Activated CD8-positive, alpha-beta memory T cell treated with anti-CD3 and anti-CD28 coated beads, Interleukin-2, amount 50 U/mL, for 24 hours (primary cell): ENCODE results near the gene MPLKIP.
"Not testable (repeated sequence)": the region's sequence is repeated elsewhere in the genome, so short reads cannot be mapped to it uniquely, and the experiment has no call there.

ENCODE experiments used
- DNase-seq: peaks from one replicate; pipeline ENCODE4 v3.0.0-alpha.2; 2020; ENCODE audit errors: extremely low read depth

The MPLKIP gene

GRCh38 chr7:40134428-40135316 is at the start of gene MPLKIP, which contains the start of gene SUGCT:
TSS of gene MPLKIP (minus strand) at chr7:40134622. CDS start at chr7:40134567, 55 bp downstream.
TSS of gene SUGCT (plus strand) at chr7:40135005.
- peak; percentile 68 for DNase-seq

- DNase-seq: no peak
These were observed 48.0 kb upstream of the MPLKIP start for GRCh38 chr7:40182452-40182851.

- no peak for DNase-seq
These were observed 42.6 kb upstream of the MPLKIP start for GRCh38 chr7:40177071-40177470.

- no peak for DNase-seq
These were observed 41.5 kb upstream of the MPLKIP start for GRCh38 chr7:40175725-40176510.

- not testable (repeated sequence) for DNase-seq
These were observed 40.8 kb upstream of the MPLKIP start for GRCh38 chr7:40175256-40175655.

GRCh38 chr7:40173121-40173520 is 38.7 kb upstream of the MPLKIP start:
- not testable (repeated sequence) for DNase-seq

- DNase-seq: not testable (repeated sequence)
These were observed 33.8 kb upstream of the MPLKIP start for GRCh38 chr7:40168266-40168665.

GRCh38 chr7:40167291-40167690 is 32.9 kb upstream of the MPLKIP start:
- DNase-seq: no peak

GRCh38 chr7:40165216-40165615 is 30.8 kb upstream of the MPLKIP start:
- no peak for DNase-seq

- DNase-seq: no peak
These were observed 28.1 kb upstream of the MPLKIP start for GRCh38 chr7:40162516-40162915.

- DNase-seq: no peak
These were observed 22.6 kb upstream of the MPLKIP start for GRCh38 chr7:40156988-40157387.

GRCh38 chr7:40151504-40151903 is 17.1 kb upstream of the MPLKIP start:
- no peak for DNase-seq

GRCh38 chr7:40148671-40149070 is 14.2 kb upstream of the MPLKIP start:
- no peak for DNase-seq

- not testable (repeated sequence) for DNase-seq
These were observed 13.8 kb upstream of the MPLKIP start for GRCh38 chr7:40148247-40148580.

- no peak for DNase-seq
These were observed 13.2 kb upstream of the MPLKIP start for GRCh38 chr7:40147371-40148246.

- not testable (repeated sequence) for DNase-seq
These were observed 11.2 kb upstream of the MPLKIP start for GRCh38 chr7:40145596-40146130.

GRCh38 chr7:40141916-40142315 is 7.5 kb upstream of the MPLKIP start:
- DNase-seq: not testable (repeated sequence)

- DNase-seq: not testable (repeated sequence)
These were observed 5.5 kb upstream of the MPLKIP start for GRCh38 chr7:40139891-40140290.

- no peak for DNase-seq
These were observed 4.6 kb upstream of the MPLKIP start for GRCh38 chr7:40138973-40139372.

GRCh38 chr7:40137563-40137962 is 3.1 kb upstream of the MPLKIP start:
- no peak for DNase-seq

- DNase-seq: no peak
These were observed 842 bp upstream of the MPLKIP start for GRCh38 chr7:40135317-40135610.
